ENCODE results near the gene CBFA2T3.

CBFA2T3 gene

GRCh38 chr16:88880226-88881006, 96.6 kb downstream of the CBFA2T3 start:
- DNase-seq, result no peak
- no peak for TF ChIP-seq GATA1 (IDR thresholded peaks at IDR 0.05; ENCODE audit: low read depth, low read length)
- no peak for TF ChIP-seq POLR2A (IDR thresholded peaks at IDR 0.05; ENCODE audit: low read length)

DNA sequence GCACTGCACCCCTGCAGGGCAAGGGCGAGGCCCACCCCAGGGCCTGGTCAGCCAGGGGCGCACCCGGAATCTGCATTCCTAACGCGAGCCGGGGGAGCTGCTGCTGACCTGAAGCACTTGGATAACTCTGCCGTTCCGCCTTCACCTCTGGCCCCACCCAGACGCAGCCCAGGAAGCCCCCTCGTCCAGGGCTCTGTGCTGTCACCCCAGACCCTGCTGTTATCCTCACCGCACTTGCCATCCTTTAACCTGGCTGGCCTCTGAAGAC, 97.3 kb downstream of the CBFA2T3 start:
- DNase-seq, result no peak
- TF ChIP-seq POLR2A (IDR thresholded peaks at IDR 0.05; ENCODE audit: low read length) (no peak), GATA1 (IDR thresholded peaks at IDR 0.05; ENCODE audit: low read depth, low read length) (no peak)

DNA sequence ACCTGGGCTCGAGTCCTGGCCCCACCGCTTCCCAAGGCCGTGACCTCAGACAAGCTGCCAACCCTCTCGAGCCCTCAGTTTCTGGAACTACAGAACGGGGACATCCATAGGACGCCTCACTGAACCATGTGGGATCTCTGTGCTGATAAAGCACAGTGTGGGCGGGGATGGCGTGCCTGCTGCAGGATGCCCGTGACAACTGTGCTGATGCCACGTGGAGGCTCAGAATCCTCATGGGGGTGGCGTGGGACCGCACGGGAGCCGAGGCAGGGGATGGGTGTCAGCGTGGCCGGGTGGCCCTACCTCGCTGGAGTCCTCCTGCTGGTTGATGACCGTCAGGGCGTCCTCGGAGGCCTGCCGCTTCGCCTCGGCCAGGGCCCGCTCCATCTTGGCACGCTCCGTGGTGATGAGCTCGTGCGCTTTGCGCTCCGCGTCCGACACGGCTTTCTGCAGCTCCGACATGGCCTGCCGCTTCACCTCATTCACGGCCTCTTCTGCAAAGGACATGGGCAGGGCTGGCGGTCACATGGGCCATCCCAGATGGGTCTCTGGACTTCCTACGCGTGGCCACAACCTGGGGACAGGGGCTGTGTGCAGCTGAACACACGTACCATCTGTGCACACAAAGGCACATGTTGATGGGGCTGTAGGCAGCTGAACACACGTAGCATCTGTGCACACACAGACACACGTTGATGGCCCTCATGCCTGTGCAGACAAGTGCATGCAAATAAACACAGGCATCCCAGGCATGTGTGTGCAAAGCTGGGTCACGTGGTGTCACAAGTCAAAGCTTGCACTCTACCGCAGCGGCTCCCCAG, 97.8 kb downstream of the CBFA2T3 start:
- no peak for TF ChIP-seq POLR2A (IDR thresholded peaks at IDR 0.05; ENCODE audit: low read length)
- no peak for TF ChIP-seq GATA1 (IDR thresholded peaks at IDR 0.05; ENCODE audit: low read depth, low read length)

GRCh38 chr16:88878356-88878755, 98.7 kb downstream of the CBFA2T3 start:
- DNase-seq, result no peak
- no peak for TF ChIP-seq GATA1 (IDR thresholded peaks at IDR 0.05; ENCODE audit: low read depth, low read length)
- TF ChIP-seq POLR2A (IDR thresholded peaks at IDR 0.05; ENCODE audit: low read length), result no peak

More for the DNA sequence above, 97.8 kb downstream of the CBFA2T3 start:
- no peak for DNase-seq

DNA sequence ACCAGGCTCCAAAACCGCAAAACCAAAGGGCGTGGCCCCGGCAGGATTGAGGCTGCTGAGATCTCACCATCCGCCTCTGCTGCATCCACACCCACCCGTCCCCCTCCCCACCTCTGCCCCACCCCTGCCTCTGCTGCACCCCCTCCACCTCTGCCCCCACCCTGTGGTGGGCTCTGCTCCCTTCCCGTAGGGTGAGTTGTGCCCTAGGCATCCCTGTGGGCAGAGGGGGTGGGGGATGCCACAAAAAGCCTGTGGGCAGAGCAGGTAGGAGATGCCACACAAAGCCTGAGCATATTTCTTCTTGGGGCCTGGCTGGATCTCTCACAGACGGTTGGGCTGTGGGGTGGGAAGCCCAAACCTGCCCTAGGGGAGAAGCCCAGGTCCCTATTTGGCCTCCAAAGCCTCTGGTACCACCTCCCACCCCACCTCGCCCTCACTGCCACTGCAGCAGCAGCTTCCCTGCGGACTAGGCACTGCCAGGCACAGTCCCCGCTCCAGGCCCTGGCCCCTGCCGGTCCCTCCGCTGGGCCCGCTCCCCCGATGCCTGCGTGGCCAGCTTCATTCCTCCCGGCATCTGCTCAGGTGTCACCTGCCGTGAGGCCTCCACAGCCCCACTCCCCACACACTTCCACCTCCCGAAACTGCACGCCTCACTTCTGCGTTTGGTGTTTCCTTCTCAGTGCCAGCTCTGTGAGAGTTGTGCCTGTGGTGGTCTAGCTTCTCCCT, 99.3 kb downstream of the CBFA2T3 start:
- no peak for TF ChIP-seq POLR2A (IDR thresholded peaks at IDR 0.05; ENCODE audit: low read length)
- no peak for TF ChIP-seq GATA1 (IDR thresholded peaks at IDR 0.05; ENCODE audit: low read depth, low read length)
- no peak for DNase-seq

DNA sequence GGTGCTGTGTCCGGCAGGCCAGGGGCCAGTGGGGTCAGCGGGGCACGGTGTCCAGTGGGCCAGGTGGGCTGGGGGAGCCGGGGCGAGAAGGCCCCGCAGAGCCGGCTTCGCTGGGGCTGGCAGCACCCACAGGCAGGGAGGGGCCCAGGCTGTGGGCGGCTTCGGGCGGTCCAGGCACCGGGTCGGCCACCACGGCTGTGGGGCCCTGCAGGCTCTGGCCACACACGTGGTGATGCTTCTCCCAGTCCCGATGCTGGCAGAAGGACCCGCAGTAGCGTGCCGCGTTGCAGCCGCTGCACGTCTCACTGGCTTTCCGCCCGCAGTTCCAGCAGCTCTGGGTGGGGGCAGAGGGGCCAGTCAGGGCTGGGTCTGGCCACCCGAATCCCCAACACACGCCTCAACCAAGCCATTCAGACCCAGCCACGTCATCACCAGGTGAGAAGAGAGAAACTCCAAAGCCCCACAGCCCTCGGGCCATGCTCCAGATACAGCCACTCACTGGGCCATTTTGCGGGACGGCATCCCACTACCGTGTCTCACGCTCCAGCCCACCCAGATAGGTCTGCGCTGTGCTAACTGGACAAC, 100.0 kb downstream of the CBFA2T3 start:
- DNase-seq, result no peak
- TF ChIP-seq GATA1 (IDR thresholded peaks at IDR 0.05; ENCODE audit: low read depth, low read length) (no peak), POLR2A (IDR thresholded peaks at IDR 0.05; ENCODE audit: low read length) (no peak)

DNA sequence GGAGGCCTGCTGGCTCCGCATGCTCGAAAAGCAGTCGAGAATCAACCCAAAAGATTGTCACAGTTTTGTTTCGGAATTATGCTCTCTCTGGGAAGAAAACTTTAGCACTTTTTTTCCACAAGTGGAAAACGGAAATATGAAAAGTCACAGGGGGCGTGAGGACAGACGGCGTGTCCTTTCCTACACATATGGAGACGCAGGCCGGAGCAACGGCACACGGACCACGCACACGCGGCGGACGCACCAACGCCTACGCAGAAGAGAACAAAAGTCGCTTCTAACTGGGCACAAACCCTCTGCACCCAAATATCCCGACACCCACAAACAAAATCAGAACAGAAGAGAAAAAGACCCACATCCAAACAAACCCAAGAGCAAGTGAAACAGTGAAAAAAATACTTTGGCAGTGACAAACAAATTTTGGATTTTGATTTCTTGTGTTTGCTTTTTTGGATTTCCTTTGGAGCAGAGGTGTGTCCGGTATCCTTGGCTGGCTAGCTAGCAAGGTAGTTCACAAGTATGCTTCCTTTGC, 101.2 kb downstream of the CBFA2T3 start:
- TF ChIP-seq POLR2A (IDR thresholded peaks at IDR 0.05; ENCODE audit: low read length), result no peak
- no peak for TF ChIP-seq GATA1 (IDR thresholded peaks at IDR 0.05; ENCODE audit: low read depth, low read length)
- DNase-seq, result no peak

DNA sequence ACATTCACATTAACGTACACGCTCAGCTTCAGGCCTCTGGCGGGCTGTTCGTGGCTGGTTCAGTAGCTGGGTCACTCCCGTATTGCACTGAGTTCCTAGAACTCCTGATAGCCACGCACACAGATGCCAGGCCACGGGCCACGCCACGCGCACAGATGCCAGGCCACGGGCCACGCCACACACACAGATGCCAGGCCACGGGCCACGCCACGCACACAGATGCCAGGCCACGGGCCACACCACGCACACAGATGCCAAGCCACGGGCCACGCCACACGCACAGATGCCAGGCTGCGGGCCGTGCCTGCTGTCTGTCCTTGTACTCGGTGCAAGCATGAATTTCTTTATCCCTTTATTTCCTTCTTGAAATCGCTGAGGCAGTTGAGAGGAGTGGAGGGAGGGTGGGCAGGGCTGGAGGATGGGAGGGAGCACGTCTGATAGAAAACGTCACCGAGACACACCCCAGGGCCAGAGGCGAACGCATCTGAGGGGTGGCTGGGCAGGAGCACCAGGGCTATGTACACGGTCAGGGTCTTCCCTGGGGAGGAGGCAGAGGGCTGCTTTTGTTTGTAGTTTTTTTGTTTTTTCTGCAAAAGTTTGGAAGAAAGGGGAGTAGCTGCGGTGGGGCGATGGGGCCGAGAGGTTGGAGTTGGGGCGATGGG, 101.9 kb downstream of the CBFA2T3 start:
- DNase-seq, result peak; percentile 22 to 35
- TF ChIP-seq GATA1 (IDR thresholded peaks at IDR 0.05; ENCODE audit: low read depth, low read length) (no peak), POLR2A (IDR thresholded peaks at IDR 0.05; ENCODE audit: low read length) (no peak)

GRCh38 chr16:88872650-88873331, 104.2 kb downstream of the CBFA2T3 start:
- DNase-seq, result no peak
- no peak for TF ChIP-seq POLR2A (IDR thresholded peaks at IDR 0.05; ENCODE audit: low read length)

- no peak for DNase-seq
- TF ChIP-seq POLR2A (IDR thresholded peaks at IDR 0.05; ENCODE audit: low read length) (no peak), GATA1 (IDR thresholded peaks at IDR 0.05; ENCODE audit: low read depth, low read length) (no peak)
These were observed 105.1 kb downstream of the CBFA2T3 start for GRCh38 chr16:88871730-88872416.

- TF ChIP-seq POLR2A (IDR thresholded peaks at IDR 0.05; ENCODE audit: low read length), result no peak
- TF ChIP-seq GATA1 (IDR thresholded peaks at IDR 0.05; ENCODE audit: low read depth, low read length), result no peak
- no peak for DNase-seq
These were observed 105.7 kb downstream of the CBFA2T3 start for GRCh38 chr16:88871349-88871702.

DNA sequence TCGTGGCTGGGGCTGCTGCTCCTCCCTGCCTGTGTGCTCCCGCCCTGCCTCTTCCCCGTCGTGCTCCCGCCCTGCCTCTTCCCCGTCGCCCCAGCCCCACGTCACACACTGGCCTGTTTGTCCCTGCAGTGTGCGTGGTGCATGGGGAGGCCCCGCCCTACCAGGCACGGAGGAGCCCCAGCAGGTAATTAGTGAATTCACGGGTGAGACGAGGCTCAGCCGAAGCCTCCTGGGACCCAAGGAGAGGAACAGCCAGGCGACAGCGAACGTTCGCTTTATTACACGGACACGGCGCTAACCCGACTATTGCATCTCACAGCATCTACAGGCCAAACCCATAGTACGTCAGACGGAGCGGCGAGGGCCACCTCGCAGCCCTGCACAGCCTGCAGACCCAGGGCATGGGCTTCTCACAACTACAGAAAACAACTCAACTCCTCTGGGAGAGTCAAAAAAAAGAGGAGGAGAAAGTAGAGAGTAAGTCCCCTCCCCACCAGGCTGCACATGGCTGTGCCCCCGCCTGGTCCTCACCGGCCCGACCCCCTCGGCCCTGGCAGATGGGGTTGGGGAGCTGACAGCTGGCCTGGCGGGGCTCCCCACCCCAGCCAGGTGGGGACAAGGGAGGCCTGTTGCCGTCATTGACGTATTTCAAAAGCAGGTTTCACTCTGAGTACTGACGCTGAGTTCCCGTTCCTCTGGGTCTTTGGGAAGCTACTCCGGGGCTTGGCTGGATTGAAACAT, 106.2 kb downstream of the CBFA2T3 start:
- TF ChIP-seq POLR2A (IDR thresholded peaks at IDR 0.05; ENCODE audit: low read length), result no peak
- TF ChIP-seq GATA1 (IDR thresholded peaks at IDR 0.05; ENCODE audit: low read depth, low read length), result no peak
- no peak for DNase-seq

All from erythroblast (primary cell).